Kidney (tissue), 14 donors: ENCODE measurements around the gene KRT6A. TPM values are rescaled to one million over a fixed set of nuclear protein-coding genes. Genes with fewer than 3 reads are reported as not detected.

Source experiments
- DNase-seq, 5 donors: peaks; one replicate each; pipeline ENCODE4 v3.0.0-alpha.2; 2013 to 2020
- FAIRE-seq: peaks from 2 replicates; lab custom pipeline; 2012; peaks lifted over from hg19 to GRCh38; lab: Jason Lieb, UNC
- H3K27ac ChIP-seq, 2 donors: one replicate each; pipeline ENCODE4 v1.7.0; 2013; ENCODE audit warnings: low read depth in 2 of 2, low read length in 2 of 2, inconsistent platforms in 1 of 2
- H3K27me3 ChIP-seq: one replicate; pipeline ENCODE4 v1.7.1; 2013; ENCODE audit warnings: low read length, inconsistent platforms; ENCODE audit not compliant: control insufficient read depth, insufficient read depth
- H3K36me3 ChIP-seq, 3 donors: one replicate each; pipeline versions ENCODE4 v1.7.0 to v1.7.1; 2013; ENCODE audit warnings: low read length in 3 of 3, control low read depth in 1 of 3, inconsistent platforms in 1 of 3; ENCODE audit not compliant: insufficient read depth in 3 of 3, control insufficient read depth in 2 of 3
- H3K4me1 ChIP-seq, 3 donors: one replicate each; pipeline versions ENCODE4 v1.7.0 to v1.7.1; 2013; ENCODE audit warnings: low read length in 3 of 3, inconsistent platforms in 1 of 3, low read depth in 1 of 3; ENCODE audit not compliant: control insufficient read depth in 2 of 3, insufficient read depth in 2 of 3
- H3K4me3 ChIP-seq, 3 donors: one replicate each; pipeline versions ENCODE4 v1.7.0 to v1.8.1; 2013; ENCODE audit warnings: low read length in 3 of 3, control low read depth in 1 of 3, inconsistent platforms in 1 of 3
- H3K9ac ChIP-seq, 3 donors: one replicate each; pipeline versions ENCODE4 v1.7.0 to v1.7.1; 2013; ENCODE audit warnings: low read length in 3 of 3, control low read depth in 1 of 3, inconsistent platforms in 1 of 3
- H3K9me3 ChIP-seq, 3 donors: one replicate each; pipeline versions ENCODE4 v1.7.0 to v1.7.1; 2013; ENCODE audit warnings: low read length in 3 of 3, control low read depth in 1 of 3, inconsistent platforms in 1 of 3; ENCODE audit not compliant: control insufficient read depth in 2 of 3, insufficient read depth in 1 of 3
- CTCF ChIP-seq: IDR thresholded peaks from 3 replicates; pipeline ENCODE4 v1.5.1; 2012; ENCODE audit warnings: mild to moderate bottlenecking, moderate library complexity, borderline replicate concordance; ENCODE audit not compliant: insufficient read depth; ENCODE audit errors: extremely low read depth
- intact Hi-C: fragments of 100-400 bp; cut with DNase I; formaldehyde crosslinking; loops from one replicate; pipeline ENCODE4 v1.11.1; 2022
- polyA plus RNA-seq: library from polyadenylated mRNA; stranded (reverse); fragments of 350-450 nt; fragmentation: Illumina TruSeq; extraction: RNeasy Lipid Tissue Mini Kit (QIAGEN cat#74804); gene quantifications from one replicate; pipeline ENCODE4 v1.2.3, GENCODE V29; 2014; ENCODE audit warnings: low read depth, low replicate concordance; ENCODE audit not compliant: insufficient read depth
- total RNA-seq: library from RNA; stranded (reverse); fragmentation: NEBNext Ultra II Directional; extraction: Animal tissue kit (Norgen Biotek cat#: 25700); gene quantifications from one replicate; pipeline ENCODE4 v1.2.1, GENCODE V29; 2021
- donor health status: control.
- donor health status: control.
- donor health status: control.
- donor health status: control.
- donor health status: control.
- donor health status: DM: yes; HTN: yes; CAD: no.
- donor health status: Normal renal cell carcinoma (clear cell type).

KRT6A gene
- total and polyA plus RNA-seq, 2 donors from 2014 or later = not detected

- no peak overlapping the region for H3K4me3 ChIP-seq
Observed at GRCh38 chr12:52508211-52508610, 15.2 kb upstream of the KRT6A start.

GRCh38 chr12:52506858-52507715, 14.0 kb upstream of the KRT6A start:
- Histone ChIP-seq H3K4me3 (no peak overlapping the region), H3K9me3 (peaks cover 0 to 5% (median 0%) of the 10 kb centered on the region in 3 donors), H3K4me1 (no peaks in the 10 kb centered on the region), H3K36me3 (no peaks in the 10 kb centered on the region), H3K27ac (no peak overlapping the region), H3K27me3 (no peaks in the 10 kb centered on the region), H3K9ac (no peak overlapping the region)
- peak in 2 of 5 donors; percentile 32 to 62 for DNase-seq
- FAIRE-seq = no peak
- intact Hi-C loops = loop anchor here (10.0 kb wide), 1 partner anchor 122 kb away; the partner anchor contains the start of gene KRT84
- peak; percentile 32 for TF ChIP-seq CTCF

More at GRCh38 chr12:52508211-52508610, 15.2 kb upstream of the KRT6A start:
- TF ChIP-seq CTCF = no peak
- H3K9ac ChIP-seq = no peak overlapping the region
- H3K36me3 ChIP-seq = no peaks in the 10 kb centered on the region
- no peaks in the 10 kb centered on the region for H3K27me3 ChIP-seq
- FAIRE-seq = no peak
- H3K9me3 ChIP-seq = no peaks in the 10 kb centered on the region
- no peaks in the 10 kb centered on the region for H3K4me1 ChIP-seq
- no peak for DNase-seq
- no peak overlapping the region for H3K27ac ChIP-seq
- intact Hi-C loops = loop anchor here (10.0 kb wide), 1 partner anchor 123 kb away; the partner anchor contains the start of gene KRT84

- intact Hi-C loops = loop anchor here (10.0 kb wide), 1 partner anchor 118 kb away; the partner anchor contains the start of gene KRT84
- FAIRE-seq = no peak
- H3K27me3 ChIP-seq = no peaks in the 10 kb centered on the region
Observed at GRCh38 chr12:52502877-52503276, 9.8 kb upstream of the KRT6A start.

More at GRCh38 chr12:52502877-52503276, 9.8 kb upstream of the KRT6A start:
- DNase-seq = no peak
- Histone ChIP-seq H3K4me3 (no peak overlapping the region), H3K27ac (no peak overlapping the region), H3K9ac (no peak overlapping the region), H3K4me1 (no peaks in the 10 kb centered on the region), H3K36me3 (no peaks in the 10 kb centered on the region), H3K9me3 (peaks cover 0 to 5% (median 0%) of the 10 kb centered on the region in 3 donors)
- TF ChIP-seq CTCF = no peak
